IPS DF 6.9 (cell line): ENCODE measurements around the gene C19orf85.

Experiments used
- DNase-seq: peaks from one replicate; pipeline ENCODE4 v3.0.0-alpha.2; 2013; ENCODE audit warnings: low read depth, low spot score
- H3K27ac ChIP-seq: one replicate; pipeline ENCODE4 v1.5.1; 2013; ENCODE audit warnings: low read length, control low read depth
- H3K27me3 ChIP-seq: 2 replicates; pipeline ENCODE4 v1.6.1; 2013; ENCODE audit warnings: mild to moderate bottlenecking, low read length; ENCODE audit not compliant: control insufficient read depth, insufficient read depth
- H3K36me3 ChIP-seq: 2 replicates; pipeline ENCODE4 v1.6.1; 2013; ENCODE audit warnings: low read length; ENCODE audit not compliant: control insufficient read depth, insufficient read depth
- H3K4me1 ChIP-seq: 2 replicates; pipeline ENCODE4 v1.6.1; 2013; ENCODE audit warnings: low read length; ENCODE audit not compliant: control insufficient read depth, insufficient read depth
- H3K4me3 ChIP-seq: 2 replicates; pipeline ENCODE4 v1.5.1; 2013; ENCODE audit warnings: mild to moderate bottlenecking, low read length
- H3K9me3 ChIP-seq: 2 replicates; pipeline ENCODE4 v1.6.1; 2013; ENCODE audit warnings: low read length, inconsistent platforms; ENCODE audit not compliant: control insufficient read depth, insufficient read depth
- WGBS: extraction: QIAGEN DNeasy Blood & Tissue Kit; methylation state at CpG from one replicate; pipeline ENCODE4 v1.1.7; 2013; ENCODE audit warnings: mixed read lengths, missing lambda C conversion rate; ENCODE audit not compliant: insufficient read length, insufficient coverage; 5-methylcytosine and 5-hydroxymethylcytosine counted together

The C19orf85 gene

GRCh38 chr19:55474269-55475265, 10.0 kb upstream of the C19orf85 start:
- Histone ChIP-seq H3K27me3 (no peaks in the 10 kb centered on the region), H3K9me3 (no peaks in the 10 kb centered on the region), H3K4me3 (no peak overlapping the region), H3K4me1 (peaks cover 2% of the 10 kb centered on the region; the same call in 1 of the 2 replicates), H3K36me3 (no peaks in the 10 kb centered on the region), H3K27ac (no peak overlapping the region)
- WGBS = no CpG with 5 or more reads among the region's 19 CpGs
- no peak for DNase-seq

GRCh38 chr19:55473225-55474012, 8.9 kb upstream of the C19orf85 start:
- DNase-seq = no peak
- no peaks in the 10 kb centered on the region for H3K27me3 ChIP-seq
- H3K9me3 ChIP-seq = no peaks in the 10 kb centered on the region
- peaks cover 2% of the 10 kb centered on the region; the same call in 1 of the 2 replicates for H3K4me1 ChIP-seq
- no peak overlapping the region for H3K4me3 ChIP-seq
- H3K27ac ChIP-seq = no peak overlapping the region
- no CpG with 5 or more reads among the region's 16 CpGs for WGBS
- H3K36me3 ChIP-seq = no peaks in the 10 kb centered on the region

GRCh38 chr19:55472463-55472862, 7.9 kb upstream of the C19orf85 start:
- H3K27ac ChIP-seq = no peak overlapping the region

GRCh38 chr19:55471266-55471665, 6.7 kb upstream of the C19orf85 start:
- no CpG with 5 or more reads among the region's 13 CpGs for WGBS
- H3K4me3 ChIP-seq = no peak overlapping the region

More at GRCh38 chr19:55472463-55472862, 7.9 kb upstream of the C19orf85 start:
- no peak for DNase-seq
- H3K36me3 ChIP-seq = no peaks in the 10 kb centered on the region
- H3K4me3 ChIP-seq = no peak overlapping the region
- H3K4me1 ChIP-seq = peaks cover 2% of the 10 kb centered on the region; the same call in 1 of the 2 replicates
- no CpG with 5 or more reads among the region's 8 CpGs for WGBS
- no peaks in the 10 kb centered on the region for H3K27me3 ChIP-seq
- no peaks in the 10 kb centered on the region for H3K9me3 ChIP-seq

GRCh38 chr19:55468054-55468393, 3.5 kb upstream of the C19orf85 start:
- DNase-seq = no peak
- Histone ChIP-seq H3K36me3 (no peaks in the 10 kb centered on the region), H3K9me3 (no peaks in the 10 kb centered on the region), H3K4me3 (no peak overlapping the region), H3K27ac (no peak overlapping the region), H3K27me3 (no peaks in the 10 kb centered on the region), H3K4me1 (peaks cover 2% of the 10 kb centered on the region)
- no CpG with 5 or more reads among the region's 4 CpGs for WGBS

More at GRCh38 chr19:55471266-55471665, 6.7 kb upstream of the C19orf85 start:
- Histone ChIP-seq H3K4me1 (peaks cover 2% of the 10 kb centered on the region; the same call in 1 of the 2 replicates), H3K27ac (no peak overlapping the region), H3K27me3 (no peaks in the 10 kb centered on the region), H3K36me3 (no peaks in the 10 kb centered on the region), H3K9me3 (no peaks in the 10 kb centered on the region)
- no peak for DNase-seq

GRCh38 chr19:55467236-55468053, 2.9 kb upstream of the C19orf85 start:
- Histone ChIP-seq H3K4me1 (peaks cover 2% of the 10 kb centered on the region), H3K27me3 (no peaks in the 10 kb centered on the region), H3K4me3 (no peak overlapping the region), H3K27ac (no peak overlapping the region), H3K9me3 (no peaks in the 10 kb centered on the region), H3K36me3 (no peaks in the 10 kb centered on the region)
- no peak for DNase-seq
- no CpG with 5 or more reads among the region's 29 CpGs for WGBS

- DNase-seq = no peak
- Histone ChIP-seq H3K27ac (no peak overlapping the region), H3K27me3 (no peaks in the 10 kb centered on the region), H3K36me3 (no peaks in the 10 kb centered on the region), H3K4me3 (no peak overlapping the region), H3K9me3 (no peaks in the 10 kb centered on the region), H3K4me1 (peaks cover 2% of the 10 kb centered on the region)
- WGBS = no CpG with 5 or more reads among the region's 4 CpGs
These were observed 1.7 kb upstream of the C19orf85 start for GRCh38 chr19:55466241-55466614.

DNA sequence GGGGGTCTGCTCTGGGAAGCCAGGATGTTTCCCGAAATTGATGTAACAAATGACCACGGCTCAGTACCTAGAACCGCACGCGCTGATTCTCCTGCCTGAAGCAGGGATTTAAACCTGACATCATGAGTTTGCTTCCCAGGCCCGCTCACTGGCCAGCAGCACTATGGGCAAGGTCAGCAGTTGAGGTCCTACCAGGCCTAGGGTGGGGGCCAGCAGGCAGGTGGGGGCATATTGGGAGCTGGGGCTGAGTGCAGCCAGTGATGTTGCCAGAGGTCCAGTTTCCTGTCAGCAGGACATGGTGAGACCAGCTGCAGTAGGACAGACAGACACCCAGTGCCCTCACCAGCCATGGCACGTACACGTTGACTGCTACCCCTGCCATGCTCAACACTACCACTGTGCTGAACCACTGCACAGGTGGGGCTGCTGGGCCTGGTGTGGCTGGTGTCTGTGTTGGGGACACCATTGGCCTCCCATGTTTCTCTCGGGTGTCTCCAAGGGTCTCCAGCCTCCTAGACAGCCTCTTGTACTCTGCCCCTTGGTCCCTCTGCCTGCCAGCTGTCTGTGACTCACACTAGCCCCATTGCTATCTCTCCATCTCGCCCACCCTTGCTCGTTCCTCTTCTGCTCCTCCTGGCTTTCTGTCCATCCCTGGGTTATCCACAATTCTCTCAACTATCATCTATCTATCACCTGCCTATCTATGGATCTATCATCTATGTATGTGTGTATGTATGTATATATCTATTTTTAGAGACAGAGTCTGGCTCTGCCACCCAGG, 1.1 kb upstream of the C19orf85 start:
- DNase-seq = no peak
- Histone ChIP-seq H3K4me3 (no peak overlapping the region), H3K27me3 (no peaks in the 10 kb centered on the region), H3K9me3 (no peaks in the 10 kb centered on the region), H3K36me3 (no peaks in the 10 kb centered on the region), H3K4me1 (peaks cover 2% of the 10 kb centered on the region), H3K27ac (no peak overlapping the region)
- WGBS = no CpG with 5 or more reads among the region's 11 CpGs

DNA sequence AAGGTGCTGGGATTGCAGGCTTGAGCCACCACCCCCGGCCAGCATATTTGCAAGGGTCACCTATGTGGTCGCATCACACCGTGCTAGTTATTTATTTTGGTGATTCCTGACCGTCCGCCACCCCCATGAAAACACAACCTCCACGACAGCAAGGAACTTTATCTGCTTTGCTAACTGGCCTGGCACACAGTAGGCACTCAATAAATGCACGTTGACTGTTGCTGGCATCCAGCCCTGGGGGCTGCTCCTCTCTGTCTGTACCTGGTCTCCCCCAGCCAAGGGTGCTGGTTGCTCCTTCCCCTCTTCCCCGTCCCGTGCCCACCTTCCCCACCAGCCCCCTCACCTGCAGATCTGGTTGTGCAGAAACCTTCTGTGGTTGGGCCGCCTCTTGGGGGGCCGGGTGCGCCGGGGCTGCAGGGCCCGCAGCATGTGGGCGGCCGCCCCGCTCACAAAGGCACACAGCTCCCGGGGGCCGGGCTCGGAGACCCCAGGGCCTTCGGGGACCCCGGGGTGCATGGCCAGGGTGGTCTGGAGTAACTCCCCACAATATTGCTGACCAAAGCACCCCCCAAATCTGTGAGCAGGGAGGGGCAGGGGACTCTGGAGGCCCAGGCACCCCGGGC, 401 bp downstream of the C19orf85 start:
- no peaks in the 10 kb centered on the region for H3K36me3 ChIP-seq
- no CpG with 5 or more reads among the region's 23 CpGs for WGBS
- H3K9me3 ChIP-seq = no peaks in the 10 kb centered on the region
- peaks cover 2% of the 10 kb centered on the region for H3K4me1 ChIP-seq
- H3K4me3 ChIP-seq = no peak overlapping the region
- DNase-seq = no peak
- H3K27me3 ChIP-seq = no peaks in the 10 kb centered on the region
- H3K27ac ChIP-seq = no peak overlapping the region
